ENCODE data around the gene HES4. TPM values are rescaled to one million over a fixed set of nuclear protein-coding genes. Genes with fewer than 3 reads are reported as not detected.
A peak's percentile ranks its signal among the peaks of the same experiment; 100 is the strongest.
"Not testable (repeated sequence)": the region's sequence is repeated elsewhere in the genome, so short reads cannot be mapped to it uniquely, and the experiment has no call there.

HES4 gene
- total and polyA plus RNA-seq, 4 experiments from 2014 or later: 0.36 TPM; not detected in 3

- CTCF ChIA-PET (ENCODE audit: partially characterized antibody): interaction anchor here (1.5 to 1.9 kb wide), 2 partner anchors 16 to 258 kb away, joined by 3 to 4 read pairs; no protein-coding TSS in a partner anchor
- POLR2A ChIA-PET (ENCODE audit: partially characterized antibody): interaction anchor here (1.4 kb wide), 1 partner anchor 34 kb away, joined by 3 read pairs; no protein-coding TSS in a partner anchor
- intact Hi-C loops (cut with micrococcal nuclease): loop anchor here (1.0 to 2.0 kb wide), 2 partner anchors 30 to 407 kb away; no protein-coding TSS in a partner anchor
Measured at GRCh38 chr1:1033731-1034438, 34.0 kb upstream of the HES4 start.

GRCh38 chr1:1033009-1033587, 33.2 kb upstream of the HES4 start:
- H3K4me1 ChIP-seq (ENCODE audit: insufficient read depth, low read length): peaks cover 12% of the 10 kb centered on the region
- Mint-ChIP-seq H3K36me3 (no peaks in the 10 kb centered on the region), H3K27me3 (peaks cover 13 to 16% of the 10 kb centered on the region in 2 donors), H3K4me3 (peak overlapping the region in 6 of 8 donors; percentile 41 to 70 (median 61)), H3K9me3 (peaks cover 0 to 3% (median 0%) of the 10 kb centered on the region in 8 donors), H3K4me1 (peaks cover 0 to 8% (median 3%) of the 10 kb centered on the region in 4 donors), H3K27ac (no peak overlapping the region)
- POLR2A ChIA-PET (ENCODE audit: partially characterized antibody): interaction anchor here (1.4 to 1.5 kb wide), 2 partner anchors 30 to 35 kb away, joined by 3 to 4 read pairs; no protein-coding TSS in a partner anchor
- H3K4me3 ChIP-seq (ENCODE audit: low read length in 2 of 2): peak overlapping the region in 1 of 2 donors; percentile 38
- intact Hi-C loops (cut with micrococcal nuclease): loop anchor here (1.0 to 2.0 kb wide), 2 partner anchors 31 to 408 kb away; no protein-coding TSS in a partner anchor
- CTCF ChIA-PET (ENCODE audit: partially characterized antibody): interaction anchor here (1.5 to 1.9 kb wide), 2 partner anchors 15 to 259 kb away, joined by 3 to 4 read pairs; no protein-coding TSS in a partner anchor
- no peaks in the 10 kb centered on the region for H3K36me3 ChIP-seq (ENCODE audit: insufficient read depth, low read length)
- H3K9me3 ChIP-seq (ENCODE audit: control insufficient read depth in 1 of 2, low read length in 2 of 2): no peaks in the 10 kb centered on the region
- peaks cover 12% of the 10 kb centered on the region for H3K27me3 ChIP-seq (ENCODE audit: insufficient read depth, low read length)
- no peak overlapping the region for H3K27ac ChIP-seq (ENCODE audit: low read depth, low read length)
- peak; percentile 70 to 88 (median 74) for DNase-seq

More at GRCh38 chr1:1033731-1034438, 34.0 kb upstream of the HES4 start:
- Mint-ChIP-seq H3K4me3 (peak overlapping the region in 3 of 8 donors; percentile 25 to 60 (median 46)), H3K27me3 (peaks cover 16 to 17% of the 10 kb centered on the region in 2 donors), H3K9me3 (peaks cover 0 to 3% (median 0%) of the 10 kb centered on the region in 8 donors), H3K27ac (no peak overlapping the region), H3K36me3 (no peaks in the 10 kb centered on the region), H3K4me1 (peaks cover 0 to 15% (median 5%) of the 10 kb centered on the region in 4 donors)
- no peaks in the 10 kb centered on the region for H3K36me3 ChIP-seq (ENCODE audit: insufficient read depth, low read length)
- H3K4me1 ChIP-seq (ENCODE audit: insufficient read depth, low read length): peaks cover 13% of the 10 kb centered on the region
- no peak overlapping the region for H3K4me3 ChIP-seq (ENCODE audit: low read length in 2 of 2)
- H3K27me3 ChIP-seq (ENCODE audit: insufficient read depth, low read length): peaks cover 12% of the 10 kb centered on the region
- no peak for DNase-seq
- no peak overlapping the region for H3K27ac ChIP-seq (ENCODE audit: low read depth, low read length)
- H3K9me3 ChIP-seq (ENCODE audit: control insufficient read depth in 1 of 2, low read length in 2 of 2): no peaks in the 10 kb centered on the region

GRCh38 chr1:1032424-1032823, 32.5 kb upstream of the HES4 start:
- no peak overlapping the region for H3K4me3 ChIP-seq (ENCODE audit: low read length in 2 of 2)
- Mint-ChIP-seq H3K36me3 (no peaks in the 10 kb centered on the region), H3K4me1 (peaks cover 0 to 8% (median 3%) of the 10 kb centered on the region in 4 donors), H3K27ac (peak overlapping the region in 1 of 7 donors; percentile 30), H3K27me3 (peaks cover 13% of the 10 kb centered on the region in 2 donors), H3K9me3 (peaks cover 0 to 3% (median 0%) of the 10 kb centered on the region in 8 donors), H3K4me3 (peak overlapping the region in 5 of 8 donors; percentile 17 to 67 (median 52))
- intact Hi-C loops (cut with micrococcal nuclease): loop anchor here (2.0 kb wide), 1 partner anchor 408 kb away; no protein-coding TSS in a partner anchor
- H3K9me3 ChIP-seq (ENCODE audit: control insufficient read depth in 1 of 2, low read length in 2 of 2): no peaks in the 10 kb centered on the region
- H3K27me3 ChIP-seq (ENCODE audit: insufficient read depth, low read length): peaks cover 12% of the 10 kb centered on the region
- no peak for DNase-seq
- CTCF ChIA-PET (ENCODE audit: partially characterized antibody): interaction anchor here (1.5 to 1.9 kb wide), 2 partner anchors 14 to 259 kb away, joined by 3 to 4 read pairs; no protein-coding TSS in a partner anchor
- POLR2A ChIA-PET (ENCODE audit: partially characterized antibody): interaction anchor here (1.5 kb wide), 1 partner anchor 31 kb away, joined by 4 read pairs; no protein-coding TSS in a partner anchor
- no peak overlapping the region for H3K27ac ChIP-seq (ENCODE audit: low read depth, low read length)
- no peaks in the 10 kb centered on the region for H3K36me3 ChIP-seq (ENCODE audit: insufficient read depth, low read length)
- peaks cover 12% of the 10 kb centered on the region for H3K4me1 ChIP-seq (ENCODE audit: insufficient read depth, low read length)

- Mint-ChIP-seq H3K4me1 (peaks cover 0 to 8% (median 3%) of the 10 kb centered on the region in 4 donors), H3K27me3 (peaks cover 11 to 13% of the 10 kb centered on the region in 2 donors), H3K4me3 (peak overlapping the region in 2 of 8 donors; percentile 52 to 62), H3K9me3 (peaks cover 0 to 3% (median 0%) of the 10 kb centered on the region in 8 donors), H3K36me3 (no peaks in the 10 kb centered on the region), H3K27ac (peak overlapping the region in 1 of 7 donors; percentile 30)
- POLR2A ChIA-PET (ENCODE audit: partially characterized antibody): interaction anchor here (1.5 kb wide), 1 partner anchor 32 kb away, joined by 4 read pairs; no protein-coding TSS in a partner anchor
- DNase-seq: no peak
- Histone ChIP-seq H3K9me3 (ENCODE audit: control insufficient read depth in 1 of 2, low read length in 2 of 2) (no peaks in the 10 kb centered on the region), H3K4me1 (ENCODE audit: insufficient read depth, low read length) (peaks cover 12% of the 10 kb centered on the region), H3K27ac (ENCODE audit: low read depth, low read length) (no peak overlapping the region), H3K36me3 (ENCODE audit: insufficient read depth, low read length) (no peaks in the 10 kb centered on the region), H3K27me3 (ENCODE audit: insufficient read depth, low read length) (peaks cover 12% of the 10 kb centered on the region), H3K4me3 (ENCODE audit: low read length in 2 of 2) (no peak overlapping the region)
- CTCF ChIA-PET (ENCODE audit: partially characterized antibody): interaction anchor here (1.0 to 1.9 kb wide), 2 partner anchors 8 to 260 kb away, joined by 3 to 4 read pairs; no protein-coding TSS in a partner anchor
- intact Hi-C loops (cut with micrococcal nuclease): loop anchor here (2.0 kb wide), 1 partner anchor 409 kb away; no protein-coding TSS in a partner anchor
Measured at GRCh38 chr1:1031659-1032235, 31.9 kb upstream of the HES4 start.

- peak overlapping the region in 1 of 7 donors; percentile 30 for H3K27ac Mint-ChIP-seq
- CTCF ChIA-PET (ENCODE audit: partially characterized antibody): interaction anchor here (1.0 kb wide), 1 partner anchor 9 kb away, joined by 3 read pairs; no protein-coding TSS in a partner anchor
Measured at GRCh38 chr1:1030867-1031658, 31.2 kb upstream of the HES4 start.

GRCh38 chr1:1027791-1028190, 27.9 kb upstream of the HES4 start:
- H3K27me3 Mint-ChIP-seq: peaks cover 6 to 10% of the 10 kb centered on the region in 2 donors
- no peak overlapping the region for H3K4me3 Mint-ChIP-seq
- peaks cover 0 to 13% (median 3%) of the 10 kb centered on the region in 4 donors for H3K4me1 Mint-ChIP-seq
- intact Hi-C loops (cut with micrococcal nuclease): no loop called here
- no peaks in the 10 kb centered on the region for H3K36me3 Mint-ChIP-seq
- Histone ChIP-seq H3K4me3 (ENCODE audit: low read length in 2 of 2) (no peak overlapping the region), H3K36me3 (ENCODE audit: insufficient read depth, low read length) (no peaks in the 10 kb centered on the region), H3K27me3 (ENCODE audit: insufficient read depth, low read length) (peaks cover 5% of the 10 kb centered on the region), H3K4me1 (ENCODE audit: insufficient read depth, low read length) (peaks cover 8% of the 10 kb centered on the region), H3K9me3 (ENCODE audit: control insufficient read depth in 1 of 2, low read length in 2 of 2) (no peaks in the 10 kb centered on the region), H3K27ac (ENCODE audit: low read depth, low read length) (no peak overlapping the region)
- no peak overlapping the region for H3K27ac Mint-ChIP-seq
- H3K9me3 Mint-ChIP-seq: peaks cover 0 to 5% (median 0%) of the 10 kb centered on the region in 8 donors
- DNase-seq: no peak
- ChIA-PET CTCF (ENCODE audit: partially characterized antibody) (no interaction called here), POLR2A (ENCODE audit: partially characterized antibody) (no interaction called here)

More at GRCh38 chr1:1030867-1031658, 31.2 kb upstream of the HES4 start:
- H3K36me3 ChIP-seq (ENCODE audit: insufficient read depth, low read length); intact Hi-C loops (cut with micrococcal nuclease); H3K9me3 Mint-ChIP-seq; DNase-seq; H3K36me3 Mint-ChIP-seq; H3K9me3 ChIP-seq (ENCODE audit: control insufficient read depth in 1 of 2, low read length in 2 of 2); H3K27ac ChIP-seq (ENCODE audit: low read depth, low read length); H3K4me3 ChIP-seq (ENCODE audit: low read length in 2 of 2); H3K4me3 Mint-ChIP-seq; POLR2A ChIA-PET (ENCODE audit: partially characterized antibody); H3K4me1 Mint-ChIP-seq: not testable (repeated sequence)
- Histone ChIP-seq H3K4me1 (ENCODE audit: insufficient read depth, low read length) (peaks cover 12% of the 10 kb centered on the region), H3K27me3 (ENCODE audit: insufficient read depth, low read length) (peaks cover 12% of the 10 kb centered on the region)
- H3K27me3 Mint-ChIP-seq: peaks cover 10 to 12% of the 10 kb centered on the region in 2 donors

All from CD4-positive, alpha-beta memory T cell (primary cell).